ENCODE results near the gene FGD5.
A peak's percentile ranks its signal among the peaks of the same experiment; 100 is the strongest.

Gene FGD5

GRCh38 chr3:14923476-14923875 is 104.7 kb downstream of the FGD5 start:
- H3K4me3 ChIP-seq (ENCODE audit: low read depth, low read length), result no peak overlapping the region
- TF ChIP-seq CTCF (IDR thresholded peaks at IDR 0.05; ENCODE audit: low read depth, low read length), result no peak

- peak; percentile 60 for TF ChIP-seq CTCF (IDR thresholded peaks at IDR 0.05; ENCODE audit: low read depth, low read length)
- no peak overlapping the region for H3K4me3 ChIP-seq (ENCODE audit: low read depth, low read length)
Observed at GRCh38 chr3:14925729-14926591, 107.2 kb downstream of the FGD5 start.

GRCh38 chr3:14926592-14926991 is 107.8 kb downstream of the FGD5 start:
- no peak overlapping the region for H3K4me3 ChIP-seq (ENCODE audit: low read depth, low read length)
- TF ChIP-seq CTCF (IDR thresholded peaks at IDR 0.05; ENCODE audit: low read depth, low read length), result no peak

- no peak for TF ChIP-seq CTCF (IDR thresholded peaks at IDR 0.05; ENCODE audit: low read depth, low read length)
- no peak overlapping the region for H3K4me3 ChIP-seq (ENCODE audit: low read depth, low read length)
Observed at GRCh38 chr3:14927308-14927707, 108.5 kb downstream of the FGD5 start.

GRCh38 chr3:14929310-14930074 is 110.7 kb downstream of the FGD5 start:
- TF ChIP-seq CTCF (IDR thresholded peaks at IDR 0.05; ENCODE audit: low read depth, low read length), result no peak
- H3K4me3 ChIP-seq (ENCODE audit: low read depth, low read length), result no peak overlapping the region

- TF ChIP-seq CTCF (IDR thresholded peaks at IDR 0.05; ENCODE audit: low read depth, low read length), result no peak
- H3K4me3 ChIP-seq (ENCODE audit: low read depth, low read length), result no peak overlapping the region
Observed at GRCh38 chr3:14933820-14934425, 115.2 kb downstream of the FGD5 start.

Data from WI38 (cell line).